CD14-positive monocyte (primary cell): Measurements from ENCODE around the gene NDUFB11. TPM values are rescaled to one million over a fixed set of nuclear protein-coding genes. Genes with fewer than 3 reads are reported as not detected.

ENCODE experiments used
- DNase-seq, 3 donors: peaks; one replicate each; pipeline ENCODE4 v3.0.0-alpha.2; 2011 to 2022
- H2AFZ ChIP-seq: 2 replicates; pipeline ENCODE4 v1.6.0; 2012; ENCODE audit warnings: mild to moderate bottlenecking, low read depth, low read length, inconsistent platforms; ENCODE audit not compliant: insufficient read depth, poor library complexity, severe bottlenecking
- H3K27ac ChIP-seq, 2 donors: 1 replicate in 1 of 2; 2 replicates in 1 of 2; pipeline ENCODE4 v1.5.1; 2012 to 2013; ENCODE audit warnings: low read length in 2 of 2, control low read depth in 1 of 2, inconsistent platforms in 1 of 2, low read depth in 1 of 2, mild to moderate bottlenecking in 1 of 2
- H3K27me3 ChIP-seq, 2 donors: one replicate each; pipeline versions ENCODE4 v1.6.0 to v1.6.1; 2011 to 2013; ENCODE audit warnings: low read length in 2 of 2; ENCODE audit not compliant: control insufficient read depth in 2 of 2, insufficient read depth in 2 of 2
- H3K36me3 ChIP-seq, 2 donors: replicated peaks in 1 of 2; 1 replicate in 1 of 2; 2 replicates in 1 of 2; pipeline versions ENCODE4 v1.5.1 to v1.6.1; 2012 to 2013; ENCODE audit warnings: low read length in 2 of 2, control low read depth in 1 of 2, inconsistent platforms in 1 of 2, mild to moderate bottlenecking in 1 of 2; ENCODE audit not compliant: insufficient read depth in 2 of 2, control insufficient read depth in 1 of 2
- H3K4me1 ChIP-seq, 2 donors: 1 replicate in 1 of 2; 2 replicates in 1 of 2; pipeline versions ENCODE4 v1.5.1 to v1.6.1; 2012 to 2013; ENCODE audit warnings: low read length in 2 of 2, control low read depth in 1 of 2, inconsistent platforms in 1 of 2, mild to moderate bottlenecking in 1 of 2, moderate library complexity in 1 of 2; ENCODE audit not compliant: insufficient read depth in 2 of 2, control insufficient read depth in 1 of 2
- H3K4me2 ChIP-seq: replicated peaks from 2 replicates; pipeline ENCODE3; 2012; ENCODE audit warnings: low read length, moderate library complexity, mild to moderate bottlenecking; ENCODE audit not compliant: poor library complexity, severe bottlenecking; ENCODE audit errors: extremely low read depth
- H3K4me3 ChIP-seq, 3 experiments: fragments of 200-600 bp in 1 of 3; sonication (generic) in 1 of 3; replicated peaks in 1 of 3; 1 replicate in 2 of 3; 2 replicates in 1 of 3; pipeline ENCODE4 v1.5.1; 2011 to 2013; ENCODE audit warnings: low read length in 3 of 3, mild to moderate bottlenecking in 3 of 3, control low read depth in 2 of 3, low read depth in 2 of 3, inconsistent platforms in 1 of 3, moderate library complexity in 1 of 3
- H3K79me2 ChIP-seq: 2 replicates; pipeline ENCODE4 v1.6.0; 2012; ENCODE audit warnings: mild to moderate bottlenecking, control low read depth, inconsistent platforms, low read length, moderate library complexity; ENCODE audit not compliant: insufficient read depth
- H3K9ac ChIP-seq: 2 replicates; pipeline ENCODE4 v1.6.0; 2017; ENCODE audit warnings: low read length, mild to moderate bottlenecking; ENCODE audit not compliant: insufficient read depth, poor library complexity, severe bottlenecking
- H3K9me3 ChIP-seq, 2 donors: replicated peaks in 1 of 2; 1 replicate in 1 of 2; 2 replicates in 1 of 2; pipeline versions ENCODE4 v1.5.1 to v1.6.1; 2012 to 2013; ENCODE audit warnings: low read length in 2 of 2, control low read depth in 1 of 2; ENCODE audit not compliant: control insufficient read depth in 1 of 2, insufficient read depth in 1 of 2
- H4K20me1 ChIP-seq: 2 replicates; pipeline ENCODE4 v1.6.0; 2012; ENCODE audit warnings: mild to moderate bottlenecking, low read length, control low read depth, moderate library complexity; ENCODE audit not compliant: insufficient read depth
- H3K27ac Mint-ChIP-seq, 7 donors: one replicate each; pipeline ENCODE4 v1.8.0; 2020; ENCODE audit warnings: mild to moderate bottlenecking in 7 of 7, mixed read lengths in 7 of 7, moderate library complexity in 6 of 7, inconsistent platforms in 2 of 7
- H3K27me3 Mint-ChIP-seq, 3 donors: one replicate each; pipeline ENCODE4 v1.8.0; 2021 to 2022; ENCODE audit warnings: low read depth in 3 of 3, mild to moderate bottlenecking in 3 of 3, mixed read lengths in 3 of 3, moderate library complexity in 3 of 3, inconsistent platforms in 1 of 3
- H3K36me3 Mint-ChIP-seq, 2 donors: one replicate each; pipeline ENCODE4 v1.8.0; 2020; ENCODE audit warnings: mixed read lengths in 2 of 2, inconsistent platforms in 1 of 2, mild to moderate bottlenecking in 1 of 2
- H3K4me1 Mint-ChIP-seq: one replicate; pipeline ENCODE4 v1.8.0; 2020; ENCODE audit warnings: mild to moderate bottlenecking, mixed read lengths
- H3K4me3 Mint-ChIP-seq, 2 donors: one replicate each; pipeline ENCODE4 v1.8.0; 2020; ENCODE audit warnings: mild to moderate bottlenecking in 2 of 2, mixed read lengths in 2 of 2, moderate library complexity in 1 of 2
- H3K9me3 Mint-ChIP-seq, 7 donors: one replicate each; pipeline ENCODE4 v1.8.0; 2020 to 2022; ENCODE audit warnings: mixed read lengths in 7 of 7, mild to moderate bottlenecking in 6 of 7, moderate library complexity in 6 of 7, inconsistent platforms in 2 of 7
- CTCF ChIP-seq: fragments of 200-600 bp; IDR thresholded peaks from one replicate; pipeline ENCODE4 v1.8.0; 2022; ENCODE audit warnings: antibody characterized with exemption, mild to moderate bottlenecking
- WGBS: methylation state at CpG from one replicate; pipeline ENCODE4 v1.1.5; 2013; ENCODE audit warnings: missing lambda C conversion rate; ENCODE audit not compliant: insufficient coverage; 5-methylcytosine and 5-hydroxymethylcytosine counted together
- intact Hi-C, 2 donors: fragments of 100-400 bp; cut with micrococcal nuclease; formaldehyde crosslinking; loops; one replicate each; pipeline versions ENCODE4 v1.15.0 to v1.15.1; 2023
- polyA plus RNA-seq, 3 donors: library from polyadenylated mRNA; depleted of rRNA in 1 of 3; unstranded in 2 of 3; stranded (reverse) in 1 of 3; fragments of 300-500 nt in 2 of 3; fragments of >200 nt in 1 of 3; fragmentation: Illumina TruSeq in 2 of 3; gene quantifications; 1 replicate in 2 of 3; 2 replicates in 1 of 3; pipeline ENCODE4 v1.2.3, GENCODE V29; 2012 to 2021

NDUFB11 gene
- polyA plus RNA-seq, 3 donors, result 35.2 to 139 (median 104) TPM

GRCh38 chrX:47146121-47146935 is 1.8 kb upstream of the NDUFB11 start:
- TF ChIP-seq CTCF, result no peak
- H2AFZ ChIP-seq, result no peak overlapping the region
- H3K27me3 ChIP-seq, result no peaks in the 10 kb centered on the region
- H3K9me3 Mint-ChIP-seq, result peaks cover 0 to 27% (median 15%) of the 10 kb centered on the region in 7 donors
- H3K79me2 ChIP-seq, result peaks cover 79% of the 10 kb centered on the region
- peak in 1 of 3 donors; percentile 29 for DNase-seq
- peak overlapping the region; percentile 88 for H3K9ac ChIP-seq
- peaks cover 28% of the 10 kb centered on the region for H3K4me1 Mint-ChIP-seq
- H3K9me3 ChIP-seq, result no peaks in the 10 kb centered on the region
- H3K36me3 Mint-ChIP-seq, result peaks cover 11 to 25% of the 10 kb centered on the region in 2 donors
- peak overlapping the region; percentile 72 to 99 (median 97) for H3K27ac Mint-ChIP-seq
- intact Hi-C loops, result no loop called here
- peak overlapping the region; percentile 77 for H3K4me2 ChIP-seq
- 8% methylated on average over 5 of the region's 10 CpGs for WGBS
- H3K4me1 ChIP-seq, result peaks cover 23 to 27% of the 10 kb centered on the region in 2 donors
- H3K27me3 Mint-ChIP-seq, result peaks cover 0 to 24% (median 0%) of the 10 kb centered on the region in 3 donors
- peaks cover 9 to 25% of the 10 kb centered on the region in 2 donors for H3K36me3 ChIP-seq
- peak overlapping the region in 1 of 2 donors; percentile 94 for H3K27ac ChIP-seq
- H3K4me3 ChIP-seq, result peak overlapping the region; percentile 48 to 82 (median 76)
- peaks cover 28% of the 10 kb centered on the region for H4K20me1 ChIP-seq
- peak overlapping the region; percentile 93 to 95 for H3K4me3 Mint-ChIP-seq

GRCh38 chrX:47145395-47146120 is 1.1 kb upstream of the NDUFB11 start:
- H3K4me3 ChIP-seq, result peak overlapping the region; percentile 48 to 82 (median 76)
- no peak for TF ChIP-seq CTCF
- peaks cover 28% of the 10 kb centered on the region for H3K4me1 Mint-ChIP-seq
- H3K27me3 ChIP-seq, result peaks cover 0 to 2% of the 10 kb centered on the region in 2 donors
- H3K27me3 Mint-ChIP-seq, result peaks cover 0 to 20% (median 0%) of the 10 kb centered on the region in 3 donors
- WGBS, result 0% methylated on average over 16 of the region's 39 CpGs
- no peaks in the 10 kb centered on the region for H3K9me3 ChIP-seq
- peak overlapping the region; percentile 96 to 100 (median 98) for H3K27ac Mint-ChIP-seq
- peaks cover 17 to 26% of the 10 kb centered on the region in 2 donors for H3K36me3 Mint-ChIP-seq
- peaks cover 24% of the 10 kb centered on the region for H4K20me1 ChIP-seq
- H3K4me3 Mint-ChIP-seq, result peak overlapping the region; percentile 93 to 95
- peaks cover 13 to 23% of the 10 kb centered on the region in 2 donors for H3K36me3 ChIP-seq
- peaks cover 23 to 27% of the 10 kb centered on the region in 2 donors for H3K4me1 ChIP-seq
- peak overlapping the region; percentile 77 for H3K4me2 ChIP-seq
- peaks cover 0 to 27% (median 15%) of the 10 kb centered on the region in 7 donors for H3K9me3 Mint-ChIP-seq
- DNase-seq, result peak in 1 of 3 donors; percentile 20
- peaks cover 72% of the 10 kb centered on the region for H3K79me2 ChIP-seq
- peak overlapping the region; percentile 74 for H2AFZ ChIP-seq
- H3K27ac ChIP-seq, result peak overlapping the region; percentile 94 to 97
- intact Hi-C loops, result no loop called here
- H3K9ac ChIP-seq, result peak overlapping the region; percentile 88
